OCI-LY7 (cell line): ENCODE data around the gene RNF157.

Experiments
- CTCF ChIP-seq: fragments of 200-600 bp; sonication (generic); conservative IDR thresholded peaks from 2 replicates; pipeline ENCODE4 v1.5.1; 2014; ENCODE audit warnings: mild to moderate bottlenecking, antibody characterized with exemption, low read length, moderate library complexity, mixed read lengths
- EZH2phosphoT487 ChIP-seq: fragments of 200-600 bp; sonication (generic); IDR thresholded peaks from 2 replicates; pipeline ENCODE4 v1.6.1; 2018; ENCODE audit warnings: low read depth, borderline replicate concordance, mild to moderate bottlenecking, mixed run types, antibody characterized with exemption, low read length, moderate library complexity, mixed read lengths

- no peak for TF ChIP-seq CTCF
- no peak for TF ChIP-seq EZH2phosphoT487
Measured at GRCh38 chr17:76250141-76250540, 9.8 kb upstream of the RNF157 start.
